HepG2 (cell line): ENCODE measurements around the gene MX2. TPM values are rescaled to one million over a fixed set of nuclear protein-coding genes. Genes with fewer than 3 reads are reported as not detected.

Experiments
- ATAC-seq: fragments of 200-7000 bp; cut with Tn5 transposase; 3 replicates; pipeline ENCODE4 v1.9.1; 2020; ENCODE audit warnings: mild to moderate bottlenecking, moderate library complexity
- BruUV-seq: library from RNA; stranded (reverse); fragments of 400-500 nt; replicated peaks from 2 replicates; lab custom pipeline; 2021; lab: Mats Ljungman, UMichigan
- CTCF ChIA-PET: fragments of 300-600 bp; formaldehyde crosslinking; extraction: SDS; loops from one replicate; lab custom pipeline; 2021; ENCODE audit warnings: low total read pairs, inconsistent platforms, low intra/inter-chr PET ratio; lab: Yijun Ruan, JAX
- POLR2A ChIA-PET: fragments of 350-600 bp; sonication (Branson Sonifier 250); formaldehyde crosslinking; loops from one replicate; lab custom pipeline; 2020; ENCODE audit warnings: antibody characterized with exemption, inconsistent platforms; lab: Yijun Ruan, JAX
- DNase-seq: peaks from one replicate; pipeline ENCODE4 v3.0.0-alpha.2; 2015; ENCODE audit warnings: low spot score
- FAIRE-seq: peaks from 3 replicates; lab custom pipeline; 2011; peaks lifted over from hg19 to GRCh38; lab: Jason Lieb, UNC
- H2AFZ ChIP-seq: one replicate; pipeline ENCODE4 v1.6.1; 2011; ENCODE audit warnings: low read length, inconsistent platforms
- H3K27ac ChIP-seq: fragments of 300-600 bp; 3 replicates; pipeline ENCODE4 v1.8.0; 2011; ENCODE audit warnings: mixed run types, mild to moderate bottlenecking, mixed read lengths, low read length, inconsistent platforms; ENCODE audit not compliant: insufficient read depth; ENCODE audit errors: extremely low read length
- H3K27me3 ChIP-seq, 2 experiments: fragments of 200-600 bp in 1 of 2; 2 replicates in 1 of 2; 3 replicates in 1 of 2; pipeline versions ENCODE4 v1.6.0 to v1.8.0; 2011; ENCODE audit warnings: low read length in 2 of 2, mild to moderate bottlenecking in 2 of 2, moderate library complexity in 2 of 2, inconsistent platforms in 1 of 2; ENCODE audit not compliant: insufficient read depth in 2 of 2, control insufficient read depth in 1 of 2
- H3K36me3 ChIP-seq, 2 experiments: fragments of 200-600 bp in 1 of 2; replicated peaks in 1 of 2; 2 replicates in 1 of 2; 3 replicates in 1 of 2; pipeline versions ENCODE4 v1.5.1 to v1.8.0; 2011; ENCODE audit warnings: low read length in 2 of 2, inconsistent platforms in 1 of 2; ENCODE audit not compliant: insufficient read depth in 2 of 2, control insufficient read depth in 1 of 2
- H3K4me1 ChIP-seq: 2 replicates; pipeline ENCODE4 v1.5.1; 2012; ENCODE audit warnings: low read length, inconsistent platforms; ENCODE audit not compliant: insufficient read depth
- H3K4me2 ChIP-seq: 2 replicates; pipeline ENCODE4 v1.6.0; 2011; ENCODE audit warnings: low read depth, low read length, inconsistent platforms
- H3K4me3 ChIP-seq, 3 experiments: fragments of 200-600 bp in 1 of 3; sonication (generic), shearing (Covaris generic) in 1 of 3; replicated peaks in 1 of 3; 2 replicates each; pipeline ENCODE4 v1.5.1; 2011 to 2016; ENCODE audit warnings: low read length in 3 of 3, inconsistent platforms in 2 of 3, low read depth in 2 of 3, mild to moderate bottlenecking in 2 of 3, control low read depth in 1 of 3, mixed read lengths in 1 of 3; ENCODE audit not compliant: insufficient read depth in 1 of 3
- H3K79me2 ChIP-seq: one replicate; pipeline ENCODE4 v1.6.1; 2011; ENCODE audit warnings: low read length, inconsistent platforms; ENCODE audit not compliant: insufficient read depth
- H3K9ac ChIP-seq: 2 replicates; pipeline ENCODE4 v1.6.0; 2011; ENCODE audit warnings: mild to moderate bottlenecking, low read depth, low read length, inconsistent platforms; ENCODE audit not compliant: insufficient read depth
- H3K9me3 ChIP-seq: 2 replicates; pipeline ENCODE4 v1.5.1; 2012; ENCODE audit warnings: mild to moderate bottlenecking, low read length
- H4K20me1 ChIP-seq: 2 replicates; pipeline ENCODE4 v1.6.0; 2011; ENCODE audit warnings: inconsistent platforms, mild to moderate bottlenecking, low read length, moderate library complexity; ENCODE audit not compliant: insufficient read depth
- CSRNP1 ChIP-seq: sonication (generic); formaldehyde crosslinking; IDR thresholded peaks from 2 replicates; pipeline ENCODE4 v1.8.1; 2023; ENCODE audit warnings: mild to moderate bottlenecking, missing genetic modification reagents
- GABPB1 ChIP-seq: IDR thresholded peaks from 2 replicates; pipeline ENCODE4 v1.6.1; 2016; ENCODE audit warnings: mild to moderate bottlenecking, missing genetic modification reagents, moderate library complexity, missing compliant biosample characterization
- GATAD1 ChIP-seq: IDR thresholded peaks from 2 replicates; pipeline ENCODE4 v1.6.1; 2016; ENCODE audit warnings: missing genetic modification reagents, missing compliant biosample characterization
- JUNB ChIP-seq: sonication (generic); formaldehyde crosslinking; IDR thresholded peaks from 2 replicates; pipeline ENCODE4 v1.8.0; 2022; ENCODE audit warnings: missing genetic modification reagents, mild to moderate bottlenecking, borderline replicate concordance
- NFATC3 ChIP-seq: sonication (generic); formaldehyde crosslinking; IDR thresholded peaks from 2 replicates; pipeline ENCODE4 v1.5.1; 2020; ENCODE audit warnings: mild to moderate bottlenecking, missing genetic modification reagents
- RFX5 ChIP-seq: IDR thresholded peaks from 2 replicates; pipeline ENCODE4 v1.6.1; 2011; ENCODE audit warnings: low read depth, low read length, improper control_type of control experiment
- ZNF24 ChIP-seq: fragments of 450-650 bp; IDR thresholded peaks from 2 replicates; pipeline ENCODE4 v1.6.1; 2017; ENCODE audit warnings: antibody characterized with exemption, mild to moderate bottlenecking
- ZNF468 ChIP-seq: sonication (generic); formaldehyde crosslinking; IDR thresholded peaks from 2 replicates; pipeline ENCODE4 v1.8.0; 2022; ENCODE audit warnings: mild to moderate bottlenecking, moderate library complexity, missing genetic modification reagents
- ZNF501 ChIP-seq: sonication (generic); formaldehyde crosslinking; IDR thresholded peaks from 2 replicates; pipeline ENCODE4 v1.5.1; 2020; ENCODE audit warnings: mild to moderate bottlenecking, moderate library complexity, missing genetic modification reagents
- WGBS: methylation state at CpG from one replicate; pipeline ENCODE4 v1.1.6; 2017; ENCODE audit warnings: low lambda C conversion rate; 5-methylcytosine and 5-hydroxymethylcytosine counted together
- in situ Hi-C: cut with HindIII; loops from 2 replicates; pipeline ENCODE4 v1.10.0; 2017; ENCODE audit warnings: low pct_unique_long_range_greater_than_20kb; ENCODE audit not compliant: extremely low pct_ligation_motif_present
- intact Hi-C: fragments of 100-400 bp; cut with micrococcal nuclease; formaldehyde crosslinking; loops from one replicate; pipeline ENCODE4 v1.10.0; 2022; ENCODE audit not compliant: unreplicated experiment
- polyA plus RNA-seq, 8 experiments: library from polyadenylated mRNA; depleted of rRNA in 3 of 8; stranded (reverse) in 7 of 8; unstranded in 1 of 8; fragments of >200 nt; fragmentation: Illumina TruSeq in 4 of 8; extraction: Trizol in 4 of 8; gene quantifications; 2 replicates each; pipeline versions ENCODE4 v1.2.1 to v1.2.3, GENCODE V29; 2011 to 2016; ENCODE audit warnings: low read depth in 4 of 8, missing spikeins in 1 of 8, mixed read lengths in 1 of 8; ENCODE audit not compliant: insufficient read depth in 1 of 8
- total RNA-seq, 5 experiments: library from RNA; depleted of rRNA; stranded (reverse); fragments of >200 nt; fragmentation: Illumina TruSeq; extraction: Trizol; gene quantifications; 2 replicates each; pipeline ENCODE4 v1.2.3, GENCODE V29; 2016; ENCODE audit warnings: low read depth in 1 of 5
- TF ChIP-seq, protein P1 (sequence below): sonication (generic); formaldehyde crosslinking; IDR thresholded peaks from 2 replicates; pipeline ENCODE4 v1.5.0; 2020; ENCODE audit warnings: mild to moderate bottlenecking, missing genetic modification reagents, borderline replicate concordance
- TF ChIP-seq, protein P2 (sequence below): sonication (generic); formaldehyde crosslinking; IDR thresholded peaks from 2 replicates; pipeline ENCODE4 v1.4.0; 2020; ENCODE audit warnings: missing genetic modification reagents

MX2 gene
- total and polyA plus RNA-seq, 2 of the 13 experiments (the other 11 are each of a cell fraction or from before 2014, with no cell fraction given), result 24.0 to 35.7 TPM

DNA sequence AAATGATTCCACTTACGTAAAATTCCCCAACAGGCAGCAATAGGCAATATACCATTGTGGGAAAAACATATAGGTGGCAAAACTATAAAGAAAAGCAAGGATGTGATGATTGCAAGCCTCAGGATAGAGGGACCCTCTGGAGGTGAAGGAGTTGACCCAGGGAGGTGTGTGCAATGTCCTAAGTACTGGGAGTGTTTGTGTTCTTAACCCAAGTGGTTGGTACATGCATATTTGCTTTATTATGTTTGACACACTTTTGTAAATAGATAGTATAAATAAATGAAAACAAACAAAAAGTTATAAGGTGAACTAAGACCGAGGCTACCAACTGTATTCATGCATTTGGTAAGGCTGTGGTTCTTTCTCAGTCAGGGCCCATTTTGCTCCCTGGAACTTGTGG lies 71.7 kb downstream of the MX2 start:
- Histone ChIP-seq H3K36me3 (no peaks in the 10 kb centered on the region), H3K4me1 (no peaks in the 10 kb centered on the region), H3K27me3 (no peaks in the 10 kb centered on the region), H2AFZ (no peak overlapping the region), H3K4me3 (no peak overlapping the region), H4K20me1 (no peaks in the 10 kb centered on the region), H3K79me2 (no peaks in the 10 kb centered on the region), H3K4me2 (no peak overlapping the region), H3K9me3 (peaks cover 8% of the 10 kb centered on the region), H3K9ac (no peak overlapping the region), H3K27ac (no peak overlapping the region)
- 75% methylated on average over 2 of the region's 2 CpGs for WGBS
- intact Hi-C loops (no loop called here), in situ Hi-C loops (no loop called here)
- TF ChIP-seq, protein P1, sequence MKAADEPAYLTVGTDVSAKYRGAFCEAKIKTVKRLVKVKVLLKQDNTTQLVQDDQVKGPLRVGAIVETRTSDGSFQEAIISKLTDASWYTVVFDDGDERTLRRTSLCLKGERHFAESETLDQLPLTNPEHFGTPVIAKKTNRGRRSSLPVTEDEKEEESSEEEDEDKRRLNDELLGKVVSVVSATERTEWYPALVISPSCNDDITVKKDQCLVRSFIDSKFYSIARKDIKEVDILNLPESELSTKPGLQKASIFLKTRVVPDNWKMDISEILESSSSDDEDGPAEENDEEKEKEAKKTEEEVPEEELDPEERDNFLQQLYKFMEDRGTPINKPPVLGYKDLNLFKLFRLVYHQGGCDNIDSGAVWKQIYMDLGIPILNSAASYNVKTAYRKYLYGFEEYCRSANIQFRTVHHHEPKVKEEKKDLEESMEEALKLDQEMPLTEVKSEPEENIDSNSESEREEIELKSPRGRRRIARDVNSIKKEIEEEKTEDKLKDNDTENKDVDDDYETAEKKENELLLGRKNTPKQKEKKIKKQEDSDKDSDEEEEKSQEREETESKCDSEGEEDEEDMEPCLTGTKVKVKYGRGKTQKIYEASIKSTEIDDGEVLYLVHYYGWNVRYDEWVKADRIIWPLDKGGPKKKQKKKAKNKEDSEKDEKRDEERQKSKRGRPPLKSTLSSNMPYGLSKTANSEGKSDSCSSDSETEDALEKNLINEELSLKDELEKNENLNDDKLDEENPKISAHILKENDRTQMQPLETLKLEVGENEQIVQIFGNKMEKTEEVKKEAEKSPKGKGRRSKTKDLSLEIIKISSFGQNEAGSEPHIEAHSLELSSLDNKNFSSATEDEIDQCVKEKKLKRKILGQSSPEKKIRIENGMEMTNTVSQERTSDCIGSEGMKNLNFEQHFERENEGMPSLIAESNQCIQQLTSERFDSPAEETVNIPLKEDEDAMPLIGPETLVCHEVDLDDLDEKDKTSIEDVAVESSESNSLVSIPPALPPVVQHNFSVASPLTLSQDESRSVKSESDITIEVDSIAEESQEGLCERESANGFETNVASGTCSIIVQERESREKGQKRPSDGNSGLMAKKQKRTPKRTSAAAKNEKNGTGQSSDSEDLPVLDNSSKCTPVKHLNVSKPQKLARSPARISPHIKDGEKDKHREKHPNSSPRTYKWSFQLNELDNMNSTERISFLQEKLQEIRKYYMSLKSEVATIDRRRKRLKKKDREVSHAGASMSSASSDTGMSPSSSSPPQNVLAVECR, result no peak
- TF ChIP-seq GATAD1, result no peak
- no peak for TF ChIP-seq ZNF501
- no peak for TF ChIP-seq NFATC3
- TF ChIP-seq CSRNP1 (CRISPR knock-in tag), result no peak
- no peak for TF ChIP-seq ZNF468 (CRISPR knock-in tag)
- TF ChIP-seq ZNF24, result no peak
- no peak for TF ChIP-seq RFX5
- TF ChIP-seq GABPB1 (CRISPR knock-in tag), result no peak
- TF ChIP-seq JUNB, result no peak
- TF ChIP-seq, protein P2, sequence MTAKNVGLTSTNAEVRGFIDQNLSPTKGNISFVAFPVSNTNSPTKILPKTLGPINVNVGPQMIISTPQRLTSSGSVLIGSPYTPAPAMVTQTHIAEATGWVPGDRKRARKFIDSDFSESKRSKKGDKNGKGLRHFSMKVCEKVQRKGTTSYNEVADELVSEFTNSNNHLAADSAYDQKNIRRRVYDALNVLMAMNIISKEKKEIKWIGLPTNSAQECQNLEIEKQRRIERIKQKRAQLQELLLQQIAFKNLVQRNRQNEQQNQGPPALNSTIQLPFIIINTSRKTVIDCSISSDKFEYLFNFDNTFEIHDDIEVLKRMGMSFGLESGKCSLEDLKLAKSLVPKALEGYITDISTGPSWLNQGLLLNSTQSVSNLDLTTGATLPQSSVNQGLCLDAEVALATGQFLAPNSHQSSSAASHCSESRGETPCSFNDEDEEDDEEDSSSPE (CRISPR knock-in tag), result no peak
- no peak for DNase-seq
- POLR2A ChIA-PET, result no interaction called here
- CTCF ChIA-PET, result no interaction called here
- FAIRE-seq, result no peak
- no TSS peak for BruUV-seq
- no peak for ATAC-seq
